Transverse colon (tissue), 3 donors: ENCODE measurements around the gene PRKAG3.

ENCODE experiments used
- POLR2A ChIP-seq: fragments of 450-650 bp; IDR thresholded peaks from one replicate; pipeline ENCODE4 v1.6.1; 2016; ENCODE audit warnings: antibody characterized with exemption, mild to moderate bottlenecking, moderate library complexity
- TF ChIP-seq, protein P1 (sequence below), 5 experiments: fragments of 200-600 bp in 3 of 5; fragments of 450-650 bp in 2 of 5; sonication (generic) in 3 of 5; IDR thresholded peaks; 1 replicate in 2 of 5; 2 replicates in 3 of 5; pipeline ENCODE4 v1.5.1; 2016 to 2017; ENCODE audit warnings: antibody characterized with exemption in 5 of 5, inconsistent platforms in 3 of 5, mild to moderate bottlenecking in 2 of 5, moderate library complexity in 1 of 5

- TF ChIP-seq, protein P1, sequence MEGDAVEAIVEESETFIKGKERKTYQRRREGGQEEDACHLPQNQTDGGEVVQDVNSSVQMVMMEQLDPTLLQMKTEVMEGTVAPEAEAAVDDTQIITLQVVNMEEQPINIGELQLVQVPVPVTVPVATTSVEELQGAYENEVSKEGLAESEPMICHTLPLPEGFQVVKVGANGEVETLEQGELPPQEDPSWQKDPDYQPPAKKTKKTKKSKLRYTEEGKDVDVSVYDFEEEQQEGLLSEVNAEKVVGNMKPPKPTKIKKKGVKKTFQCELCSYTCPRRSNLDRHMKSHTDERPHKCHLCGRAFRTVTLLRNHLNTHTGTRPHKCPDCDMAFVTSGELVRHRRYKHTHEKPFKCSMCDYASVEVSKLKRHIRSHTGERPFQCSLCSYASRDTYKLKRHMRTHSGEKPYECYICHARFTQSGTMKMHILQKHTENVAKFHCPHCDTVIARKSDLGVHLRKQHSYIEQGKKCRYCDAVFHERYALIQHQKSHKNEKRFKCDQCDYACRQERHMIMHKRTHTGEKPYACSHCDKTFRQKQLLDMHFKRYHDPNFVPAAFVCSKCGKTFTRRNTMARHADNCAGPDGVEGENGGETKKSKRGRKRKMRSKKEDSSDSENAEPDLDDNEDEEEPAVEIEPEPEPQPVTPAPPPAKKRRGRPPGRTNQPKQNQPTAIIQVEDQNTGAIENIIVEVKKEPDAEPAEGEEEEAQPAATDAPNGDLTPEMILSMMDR (IDR thresholded peaks at IDR 0.05), result no peak
- TF ChIP-seq POLR2A, result no peak
These were observed 19.2 kb upstream of the PRKAG3 start for GRCh38 chr2:218850796-218851195.
